HG03095 (cell line): Measurements from ENCODE around the gene MORN5.

Source experiments
- ATAC-seq: cut with Tn5 transposase; IDR thresholded peaks from one replicate; pipeline ENCODE4 v1.9.1; 2021; ENCODE audit warnings: moderate library complexity; ENCODE audit not compliant: unreplicated experiment

Gene MORN5

DNA sequence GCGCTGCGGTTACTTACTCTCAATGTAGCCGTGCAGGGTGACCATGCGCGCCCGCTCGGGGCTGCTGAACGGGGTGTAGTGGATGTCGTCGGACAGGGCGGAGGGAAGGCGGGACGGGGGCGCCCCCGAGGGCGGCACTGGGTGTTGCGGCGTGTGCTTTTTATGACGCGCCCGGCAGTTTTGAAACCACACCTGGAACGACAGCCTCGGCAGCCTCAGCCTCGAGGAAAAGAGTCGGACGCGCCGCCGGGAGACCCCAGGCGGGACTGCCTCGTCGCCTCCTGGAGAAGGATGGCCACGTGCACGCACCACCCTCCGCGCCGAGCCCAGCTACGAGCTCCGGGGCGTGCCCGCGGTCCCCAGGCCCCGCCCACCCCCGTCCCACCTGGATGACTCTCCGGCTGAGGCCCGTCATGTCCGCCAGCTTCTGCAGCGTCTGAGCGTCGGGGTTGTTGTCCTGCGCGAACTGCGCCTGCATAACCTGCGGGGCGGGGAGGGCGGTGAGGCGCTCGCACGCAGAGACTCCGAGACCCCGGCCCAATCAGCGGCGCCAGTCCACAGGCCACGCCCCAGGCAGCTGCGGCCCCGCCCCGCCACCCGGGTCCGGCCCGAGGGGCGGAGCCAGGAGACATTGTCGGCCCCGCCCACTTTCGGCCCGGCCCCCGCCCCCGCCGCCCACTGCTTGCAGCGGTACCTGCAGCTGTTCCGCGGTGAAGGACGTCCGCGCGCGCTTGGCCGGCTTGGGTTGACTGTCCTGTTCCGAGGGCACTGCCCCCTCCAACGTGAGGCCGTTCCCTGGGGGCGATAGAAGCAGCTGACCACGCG, 54.1 kb downstream of the MORN5 start:
- no peak for ATAC-seq

DNA sequence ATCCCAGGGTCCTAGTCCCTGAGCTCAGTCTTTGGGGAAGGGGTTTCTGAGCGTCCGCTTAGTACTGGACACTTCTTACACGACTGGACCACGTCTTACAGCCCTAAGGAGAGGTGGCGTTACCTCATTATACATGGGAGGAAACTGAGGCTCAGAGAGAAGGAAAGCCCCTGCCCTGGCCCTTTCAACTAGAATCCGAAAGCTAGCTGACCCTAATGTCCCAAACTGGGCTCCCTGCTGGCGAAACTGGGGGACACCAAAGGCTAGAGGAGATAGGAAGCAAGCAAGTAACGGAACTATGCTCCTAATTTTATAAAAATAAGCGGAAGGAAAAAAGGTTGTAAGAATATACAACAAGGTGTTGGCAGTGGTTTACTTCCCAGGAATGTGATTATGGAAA, 54.8 kb downstream of the MORN5 start:
- ATAC-seq = no peak

DNA sequence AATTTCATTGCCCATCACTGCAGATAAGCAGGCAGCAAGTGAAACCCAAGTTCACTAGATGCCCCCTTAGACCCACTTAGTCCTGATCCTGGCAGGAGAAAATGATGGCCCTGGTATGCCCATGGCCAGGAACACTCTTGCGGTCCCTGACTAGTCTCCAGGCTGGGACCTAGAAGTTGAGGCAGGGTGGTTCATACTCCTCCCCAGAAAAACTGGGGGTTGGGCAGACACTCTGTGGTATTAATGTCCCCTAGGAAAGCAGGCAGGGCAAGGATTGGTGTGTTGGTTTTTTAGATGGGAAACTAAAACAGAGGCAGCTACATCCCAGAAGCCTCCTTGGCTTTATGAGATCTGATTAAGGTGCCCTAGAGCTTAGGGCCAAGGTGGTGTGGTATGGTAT, 56.0 kb downstream of the MORN5 start:
- no peak for ATAC-seq

DNA sequence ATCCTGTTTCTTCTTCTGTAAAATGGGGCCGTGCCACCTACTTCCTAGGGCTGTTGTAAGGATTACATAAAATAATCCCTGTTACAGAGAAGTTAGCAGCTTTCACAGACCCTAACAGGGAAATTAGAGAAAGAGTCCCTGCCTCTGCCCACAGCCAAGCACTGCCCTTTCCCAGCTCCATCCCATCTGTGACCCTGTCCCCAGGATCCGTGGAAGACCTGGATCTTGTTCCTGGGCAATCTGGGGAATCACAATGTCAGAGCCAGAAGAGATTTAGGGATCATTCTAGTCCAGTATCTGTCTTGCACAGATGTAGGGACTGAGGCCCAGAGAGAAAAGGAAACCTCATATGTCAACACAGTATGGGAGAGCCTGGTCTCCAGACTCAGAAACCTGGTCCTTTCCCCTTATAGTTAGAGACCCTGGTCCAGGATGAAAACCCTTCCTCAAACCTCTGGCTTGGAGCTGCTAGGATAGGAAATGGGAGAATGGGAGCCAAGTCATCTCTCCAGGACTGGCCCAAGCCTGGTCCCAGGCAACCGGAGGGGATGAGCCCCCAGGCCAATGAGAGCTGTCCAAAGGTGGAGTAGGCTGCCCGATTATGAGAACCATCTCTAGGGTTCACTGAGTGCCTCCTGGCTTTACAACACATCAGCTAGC, 56.6 kb downstream of the MORN5 start:
- ATAC-seq = no peak

GRCh38 chr9:122216798-122217418, 57.2 kb downstream of the MORN5 start:
- no peak for ATAC-seq

- no peak for ATAC-seq
Observed at GRCh38 chr9:122217640-122218039, 57.9 kb downstream of the MORN5 start.

DNA sequence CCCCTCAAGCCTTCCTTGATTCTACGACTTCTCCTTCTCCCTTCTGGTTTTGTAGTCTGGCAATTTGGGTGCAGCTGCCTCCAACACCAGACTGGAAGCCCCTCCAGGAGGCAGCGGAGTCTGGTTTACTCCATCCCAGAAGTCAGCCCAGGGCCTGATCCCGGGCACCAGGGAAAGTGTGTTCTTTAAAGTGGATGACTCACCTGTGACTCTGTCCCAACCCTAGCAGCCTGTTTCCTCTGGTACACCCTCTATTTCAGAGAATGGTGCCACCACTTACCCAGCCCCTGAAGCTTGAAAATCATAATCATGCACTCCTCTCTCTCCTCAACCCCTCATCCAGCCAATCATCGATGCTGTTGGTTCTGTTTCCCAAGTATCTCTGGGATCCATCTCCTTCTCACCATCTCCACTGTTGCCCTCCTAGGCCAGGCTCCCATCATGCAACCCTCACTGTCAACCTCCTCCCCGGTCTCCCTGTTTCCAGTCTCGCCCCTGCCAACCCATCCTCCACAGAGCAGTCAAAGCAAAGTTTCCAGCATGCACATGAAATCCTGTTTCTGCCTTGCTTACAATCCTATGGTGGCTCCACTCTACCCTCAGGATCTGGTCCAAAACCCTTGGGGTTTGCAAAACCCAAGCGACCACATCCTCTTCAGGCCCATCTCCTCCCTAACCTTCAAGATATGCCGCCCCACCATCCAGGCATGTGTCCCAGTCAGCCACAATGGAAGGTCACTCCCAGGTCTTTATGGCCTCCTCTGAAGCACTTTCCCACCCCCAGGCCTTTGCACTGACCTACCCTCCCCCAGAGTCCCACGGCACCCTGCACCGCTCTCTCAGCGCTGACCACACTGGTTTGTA, 58.6 kb downstream of the MORN5 start:
- no peak for ATAC-seq

GRCh38 chr9:122218935-122219855, 59.5 kb downstream of the MORN5 start:
- ATAC-seq = no peak

- no peak for ATAC-seq
Observed at GRCh38 chr9:122219856-122220672, 60.4 kb downstream of the MORN5 start.

DNA sequence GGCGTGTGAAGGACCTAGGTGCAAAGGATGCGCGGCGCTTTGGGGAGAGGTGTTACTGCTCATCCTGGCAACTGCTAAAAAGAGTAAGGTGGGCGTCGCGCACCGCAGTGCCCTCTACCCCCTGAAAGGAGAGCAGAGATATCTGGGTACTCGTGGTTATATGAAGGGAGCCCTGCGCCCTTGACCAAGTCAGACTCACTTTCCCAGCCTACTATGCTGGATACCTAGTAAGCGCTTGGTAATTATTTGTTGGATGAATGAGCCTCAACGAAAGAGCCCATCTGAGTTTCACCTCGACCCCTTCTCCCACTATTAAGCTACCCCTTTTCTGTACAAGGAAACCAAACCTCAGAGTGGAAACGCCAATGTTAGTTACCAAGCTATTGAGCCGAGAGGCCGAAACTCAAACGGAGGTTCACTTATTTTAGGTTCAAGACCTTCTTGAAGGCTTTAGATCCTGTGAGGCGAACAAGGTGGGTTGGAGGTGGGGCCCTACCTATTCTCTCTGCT, 61.0 kb downstream of the MORN5 start:
- no peak for ATAC-seq

- no peak for ATAC-seq
Observed at GRCh38 chr9:122221183-122221811, 61.6 kb downstream of the MORN5 start.

DNA sequence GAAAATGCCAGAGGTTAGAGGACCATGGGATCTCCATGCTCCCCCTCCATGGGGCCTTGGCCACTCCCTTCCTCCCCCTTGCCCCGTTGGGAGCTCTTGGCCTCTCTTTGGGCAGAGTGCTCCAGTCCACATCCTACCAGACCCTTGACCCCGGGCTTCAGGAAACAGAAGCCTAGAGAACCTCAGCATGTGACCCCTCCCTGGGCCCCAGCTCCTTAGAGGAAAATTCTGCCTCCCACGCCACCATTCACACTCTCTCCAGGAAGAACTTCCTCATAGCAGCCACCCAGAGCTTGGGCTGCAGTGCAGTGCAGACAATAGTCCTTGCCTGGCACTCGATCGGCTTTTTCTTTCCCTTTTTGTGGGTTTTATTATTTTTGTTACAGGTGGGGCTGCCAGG, 63.1 kb downstream of the MORN5 start:
- ATAC-seq = no peak

DNA sequence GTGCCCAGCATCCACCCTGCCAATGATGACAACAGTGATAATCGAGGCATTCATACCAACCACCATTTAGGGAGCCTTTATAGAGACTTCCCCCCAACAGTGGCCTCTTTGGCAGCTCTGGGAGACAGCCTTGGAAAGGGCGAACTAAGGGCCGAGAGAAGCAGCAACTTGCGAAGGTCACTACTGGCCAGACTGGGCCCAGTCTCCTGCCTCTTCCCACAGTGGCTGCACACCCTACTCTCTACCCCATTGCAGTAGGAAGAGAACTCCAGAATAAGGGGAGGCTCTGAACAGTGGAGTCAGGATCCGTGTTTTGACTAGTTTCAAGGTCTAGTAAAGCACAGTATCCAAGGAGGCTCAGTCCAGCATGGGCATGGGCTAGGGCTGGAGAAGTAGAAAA, 63.7 kb downstream of the MORN5 start:
- ATAC-seq = no peak

DNA sequence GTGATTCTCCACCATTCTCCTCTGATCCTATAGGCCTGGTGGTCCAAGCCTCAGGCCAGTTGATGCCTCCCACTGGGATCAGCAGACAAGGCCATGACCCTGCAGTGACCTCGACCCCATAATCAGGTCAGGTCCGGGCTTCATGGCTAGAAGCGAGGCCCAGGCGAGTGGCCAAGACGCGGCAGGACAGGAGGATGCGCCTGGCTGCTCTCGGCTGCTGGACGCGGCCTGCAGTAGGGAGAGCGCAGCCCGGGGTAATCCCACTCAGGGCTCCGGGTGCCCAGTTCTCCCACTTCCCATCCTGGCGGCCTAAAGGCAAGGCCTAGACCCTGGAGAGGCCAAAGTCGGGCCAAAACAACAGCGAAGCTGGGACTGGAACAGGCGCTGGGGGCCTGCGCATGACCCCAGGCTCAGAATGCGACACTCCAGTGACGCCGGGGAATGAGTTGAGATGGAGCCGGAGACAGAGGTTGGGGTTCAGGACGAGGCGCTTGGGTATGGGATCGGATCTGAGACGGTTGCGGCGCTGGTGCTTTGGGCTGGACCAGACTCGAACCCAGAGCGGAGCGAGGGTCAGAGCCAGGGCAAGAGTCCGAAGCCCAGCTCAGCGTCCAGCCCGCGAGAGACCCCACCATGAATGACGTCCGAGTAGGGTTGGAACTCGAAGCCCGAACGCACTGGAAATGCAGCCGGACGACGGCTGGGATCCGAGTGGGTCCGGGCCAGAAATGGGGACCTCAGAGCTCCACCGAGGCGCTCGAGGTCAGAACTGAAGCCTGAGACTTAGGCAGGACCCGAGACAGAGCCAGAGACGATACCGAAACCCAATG, 65.8 kb downstream of the MORN5 start:
- no peak for ATAC-seq

- no peak for ATAC-seq
Observed at GRCh38 chr9:122226142-122226757, 66.5 kb downstream of the MORN5 start.

DNA sequence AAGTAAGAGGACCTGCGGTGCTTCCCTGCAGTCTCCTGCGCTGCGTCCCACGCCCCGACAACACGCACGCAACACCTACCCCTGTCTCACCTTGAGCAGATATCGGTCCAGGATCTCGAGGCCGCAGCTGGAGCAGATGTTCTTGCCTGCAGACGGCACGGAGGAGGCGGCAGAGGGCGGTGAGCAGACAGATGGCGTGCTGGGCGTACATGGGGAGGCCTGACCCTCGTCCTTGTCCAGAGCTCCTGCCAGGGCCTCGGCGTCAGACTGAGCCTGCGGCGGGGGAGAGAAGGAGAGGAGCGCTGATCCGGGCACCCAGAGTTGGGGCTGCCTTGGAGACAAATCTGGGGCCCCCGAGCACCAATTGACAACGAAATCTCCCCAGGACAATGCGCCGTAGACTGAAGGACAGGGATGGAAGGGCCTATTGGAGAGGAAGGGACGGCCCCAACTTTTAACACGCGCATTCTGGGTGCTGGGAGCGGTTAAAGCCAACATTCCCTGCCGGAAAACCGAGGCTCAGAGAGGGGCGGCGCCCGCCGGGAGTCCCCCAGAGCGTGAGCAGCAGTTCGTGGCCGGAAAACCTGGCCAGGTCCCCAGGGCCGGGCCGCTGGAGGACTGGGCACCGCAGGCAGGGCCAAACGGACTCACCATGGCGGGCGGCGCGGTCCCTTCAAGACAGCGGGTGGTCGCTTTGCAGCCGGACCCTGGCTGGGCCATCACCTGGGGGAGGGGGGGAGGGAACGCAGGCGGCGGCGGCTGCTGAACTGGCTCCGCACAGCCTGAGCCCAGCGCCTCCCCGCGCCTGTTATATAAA, 67.3 kb downstream of the MORN5 start:
- ATAC-seq = no peak

GRCh38 chr9:122227575-122227900, 67.8 kb downstream of the MORN5 start:
- ATAC-seq = no peak
